HG03354 (cell line): ENCODE data around the gene MX2.

Experiments
- ATAC-seq: cut with Tn5 transposase; IDR thresholded peaks from one replicate; pipeline ENCODE4 v1.9.1; 2021; ENCODE audit warnings: mild to moderate bottlenecking; ENCODE audit not compliant: unreplicated experiment, poor library complexity, severe bottlenecking

The MX2 gene

GRCh38 chr21:41374177-41374712 lies 12.4 kb downstream of the MX2 start:
- no peak for ATAC-seq

DNA sequence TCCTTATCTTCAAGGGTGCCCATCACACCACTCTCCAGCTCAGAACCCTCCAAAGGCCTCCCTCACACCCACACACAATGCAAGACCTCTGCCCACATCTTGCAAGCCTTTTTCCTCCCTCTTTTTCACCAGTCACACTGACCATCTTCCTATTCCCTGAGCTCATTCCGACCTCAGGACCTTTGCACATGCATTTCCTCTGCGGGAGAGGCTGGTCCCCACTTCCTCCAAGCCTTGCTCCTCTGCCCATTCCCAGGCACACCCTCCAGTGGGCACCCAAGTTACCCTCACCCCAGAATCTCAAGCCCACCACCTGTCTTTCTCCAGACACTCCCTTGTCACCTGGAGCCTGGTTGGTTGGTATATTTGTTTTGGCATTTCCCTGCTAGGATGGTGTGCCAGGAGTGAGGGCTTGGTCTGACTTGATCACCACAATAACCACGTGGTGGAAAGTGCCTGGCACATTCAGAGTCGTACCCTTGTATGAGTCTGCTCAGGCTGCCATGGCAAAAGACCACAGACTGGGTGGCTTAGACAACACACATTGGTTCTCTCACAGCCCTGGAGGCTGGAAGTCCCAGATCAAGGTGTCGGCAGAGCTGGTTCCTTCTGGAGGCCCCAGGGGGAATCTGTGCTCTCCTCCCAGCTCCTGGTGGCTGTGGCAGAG lies 13.2 kb downstream of the MX2 start:
- ATAC-seq = no peak

GRCh38 chr21:41375875-41376274 lies 14.0 kb downstream of the MX2 start:
- ATAC-seq = no peak

DNA sequence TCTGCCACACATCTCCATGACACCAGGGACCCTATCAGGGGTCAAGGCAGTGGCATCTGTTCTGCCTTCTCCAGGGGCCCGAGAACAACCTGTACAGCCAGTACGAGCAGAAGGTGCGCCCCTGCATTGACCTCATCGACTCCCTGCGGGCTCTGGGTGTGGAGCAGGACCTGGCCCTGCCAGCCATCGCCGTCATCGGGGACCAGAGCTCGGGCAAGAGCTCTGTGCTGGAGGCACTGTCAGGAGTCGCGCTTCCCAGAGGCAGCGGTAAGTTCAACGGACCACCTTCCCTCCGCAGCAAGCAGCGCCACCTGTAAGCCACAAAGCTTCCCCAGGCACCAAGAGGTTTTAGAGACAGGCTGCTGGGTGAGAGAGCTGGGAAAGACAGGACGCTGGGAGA lies 15.9 kb downstream of the MX2 start:
- no peak for ATAC-seq

- no peak for ATAC-seq
Measured at GRCh38 chr21:41378849-41379248, 17.0 kb downstream of the MX2 start.

- no peak for ATAC-seq
Measured at GRCh38 chr21:41379901-41380300, 18.1 kb downstream of the MX2 start.

DNA sequence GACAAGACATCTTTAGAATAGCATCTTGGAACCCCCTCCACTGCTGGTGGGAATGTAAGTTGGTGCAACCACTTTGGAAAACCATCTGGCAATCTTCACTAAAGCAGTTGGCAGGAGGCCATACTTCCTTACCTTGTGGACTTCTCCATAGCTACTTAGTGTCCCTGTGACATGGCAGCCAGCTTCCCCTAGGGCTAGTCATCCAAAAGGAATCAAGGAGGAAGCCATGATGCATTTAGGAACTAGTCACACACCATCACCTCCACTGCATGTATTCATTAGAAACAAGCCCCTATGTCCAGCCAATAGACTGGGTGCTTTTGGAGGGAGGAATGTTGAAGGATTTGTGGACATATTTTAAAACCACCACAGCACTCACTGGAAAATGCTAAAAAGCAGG lies 19.9 kb downstream of the MX2 start:
- ATAC-seq = no peak

GRCh38 chr21:41387042-41387819 lies 25.4 kb downstream of the MX2 start:
- no peak for ATAC-seq

DNA sequence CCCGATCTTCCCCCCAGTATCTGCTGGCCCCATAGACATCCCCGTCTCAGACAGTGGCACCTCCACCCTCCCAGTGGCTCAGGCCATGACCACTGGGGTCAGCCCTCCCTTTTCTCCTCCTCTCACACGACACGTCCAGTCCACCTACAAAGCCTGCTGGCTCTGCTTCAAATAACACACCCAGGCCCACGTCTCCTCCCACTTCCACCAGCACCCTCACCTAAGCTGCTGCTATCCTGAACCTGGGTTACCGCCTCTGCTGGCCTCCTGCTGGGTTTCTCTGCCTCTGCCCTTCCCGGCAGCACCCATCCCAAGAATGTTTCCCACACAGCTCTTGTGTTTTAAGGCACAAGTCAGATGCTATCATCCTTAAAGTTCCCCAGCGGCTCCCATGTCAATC lies 26.0 kb downstream of the MX2 start:
- no peak for ATAC-seq

DNA sequence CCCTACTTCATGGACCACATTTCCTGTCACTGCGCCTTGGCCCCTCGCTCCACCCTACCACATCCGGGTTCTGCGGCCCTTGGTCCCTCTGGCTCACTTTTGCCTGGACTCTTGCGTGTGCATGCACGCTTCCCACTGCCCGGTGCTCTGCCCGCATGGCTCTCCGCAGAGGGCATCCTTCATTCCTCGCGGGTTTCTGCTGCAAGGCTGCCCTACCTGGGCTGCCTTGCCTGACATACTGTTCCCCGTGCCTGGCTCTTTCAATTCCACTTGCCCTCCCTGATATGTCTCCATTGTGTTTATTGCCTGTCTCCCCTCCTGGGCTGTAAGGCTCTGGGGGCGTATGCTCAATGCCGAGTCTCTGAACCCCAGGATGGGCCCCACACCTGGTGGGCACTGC lies 26.4 kb downstream of the MX2 start:
- no peak for ATAC-seq

DNA sequence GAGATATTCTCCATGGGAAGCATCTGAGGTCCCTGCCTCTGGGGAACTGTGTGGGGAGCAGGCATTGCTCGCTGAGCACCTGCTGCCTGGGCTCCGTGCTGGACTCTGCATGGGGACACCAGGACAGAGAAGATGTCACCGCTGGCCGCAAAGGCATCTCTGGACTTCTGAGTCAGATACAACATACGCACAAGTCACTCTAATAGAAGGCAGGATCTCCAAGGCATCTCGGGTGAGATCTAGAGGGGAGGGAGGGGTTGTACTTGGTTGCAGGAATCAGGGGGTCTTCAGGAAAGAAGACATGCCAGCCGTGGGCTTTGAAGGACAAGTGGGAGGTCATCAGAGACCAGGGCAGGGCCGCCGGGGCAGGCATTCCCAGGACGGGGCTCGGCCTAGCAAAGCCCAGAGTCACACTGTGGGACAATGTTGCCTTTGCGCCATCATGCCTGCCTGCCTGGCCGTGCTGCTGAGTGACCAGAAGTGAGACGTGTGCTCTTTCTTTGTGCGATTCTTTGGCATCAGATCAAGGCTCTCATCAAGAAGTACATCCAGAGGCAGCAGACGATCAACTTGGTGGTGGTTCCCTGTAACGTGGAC lies 28.3 kb downstream of the MX2 start:
- no peak for ATAC-seq

- no peak for ATAC-seq
Measured at GRCh38 chr21:41393876-41394465, 32.1 kb downstream of the MX2 start.

- ATAC-seq = no peak
Measured at GRCh38 chr21:41396558-41397075, 34.8 kb downstream of the MX2 start.

DNA sequence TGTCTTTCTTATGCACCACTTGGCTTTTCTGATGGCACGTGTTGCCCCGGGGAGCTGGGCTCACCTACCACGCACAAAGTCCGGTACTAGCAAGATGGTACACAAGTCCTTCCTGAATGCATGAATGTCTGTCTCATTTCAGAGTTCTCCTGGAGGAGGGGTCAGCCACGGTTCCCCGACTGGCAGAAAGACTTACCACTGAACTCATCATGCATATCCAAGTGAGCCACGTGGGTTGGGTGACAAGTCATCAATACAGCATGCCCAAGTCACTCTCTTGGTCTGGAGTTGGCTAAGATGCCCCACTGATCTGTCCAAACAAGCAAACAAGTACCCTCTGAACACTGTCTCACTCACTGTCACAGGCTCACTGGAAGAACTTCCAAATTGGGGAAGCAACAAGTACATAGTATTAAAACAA lies 35.7 kb downstream of the MX2 start:
- ATAC-seq = no peak

GRCh38 chr21:41398251-41398650 lies 36.4 kb downstream of the MX2 start:
- no peak for ATAC-seq

DNA sequence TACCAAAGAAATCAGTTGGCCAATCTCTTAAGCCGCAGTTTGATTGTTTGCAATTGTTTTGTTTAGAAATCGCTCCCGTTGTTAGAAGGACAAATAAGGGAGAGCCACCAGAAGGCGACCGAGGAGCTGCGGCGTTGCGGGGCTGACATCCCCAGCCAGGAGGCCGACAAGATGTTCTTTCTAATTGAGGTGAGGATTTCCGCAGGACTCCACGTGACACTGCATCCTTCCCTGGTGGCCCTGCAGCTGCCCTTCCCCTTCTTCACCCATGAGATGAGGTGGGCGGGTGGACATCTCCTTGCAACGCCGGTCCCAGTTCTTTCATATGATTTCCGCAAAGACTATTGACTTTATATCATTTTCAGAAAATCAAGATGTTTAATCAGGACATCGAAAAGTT lies 37.0 kb downstream of the MX2 start:
- no peak for ATAC-seq

DNA sequence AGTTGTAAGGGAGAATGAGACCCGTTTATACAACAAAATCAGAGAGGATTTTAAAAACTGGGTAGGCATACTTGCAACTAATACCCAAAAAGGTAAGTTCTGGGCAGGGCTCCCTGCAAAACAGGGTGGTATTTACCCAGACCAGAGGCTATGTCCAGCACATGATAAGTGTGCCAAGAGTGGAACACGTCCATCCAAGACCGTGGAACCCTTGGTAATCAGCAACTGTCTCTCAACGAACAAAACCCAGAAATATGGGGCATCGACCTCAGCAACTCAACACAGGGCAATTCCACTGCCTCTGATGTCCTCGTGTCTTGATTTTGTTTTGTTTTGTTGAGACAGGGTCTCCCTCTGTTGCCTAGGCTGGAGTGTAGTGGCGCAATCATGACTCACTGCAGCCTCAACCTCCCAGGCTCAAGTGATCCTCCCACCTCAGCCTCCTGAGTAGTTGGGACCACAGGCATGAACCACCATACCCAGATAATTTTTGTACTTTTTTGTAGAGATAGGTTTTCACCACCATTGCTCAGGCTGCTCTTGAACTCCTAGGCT lies 37.5 kb downstream of the MX2 start:
- no peak for ATAC-seq

GRCh38 chr21:41402231-41402630 lies 40.4 kb downstream of the MX2 start:
- no peak for ATAC-seq

DNA sequence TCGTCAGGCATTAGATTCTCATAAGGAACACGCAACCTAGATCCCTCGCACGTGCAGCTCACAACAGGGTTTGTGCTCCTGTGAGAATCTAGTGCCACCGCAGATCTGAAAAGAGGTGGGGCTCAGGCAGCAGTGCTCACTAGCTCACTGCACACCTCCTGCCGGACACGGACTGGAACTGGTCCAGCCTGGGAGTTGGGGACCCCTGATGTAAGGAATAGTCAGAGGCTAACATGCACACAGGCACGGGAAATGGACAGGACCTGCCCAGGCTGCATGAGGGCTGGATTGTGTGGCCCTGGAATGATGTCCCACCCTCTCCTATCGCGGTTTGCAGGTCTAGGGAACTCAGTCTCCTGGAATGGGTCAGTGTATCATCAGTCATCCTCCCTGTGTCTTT lies 41.0 kb downstream of the MX2 start:
- ATAC-seq = no peak

DNA sequence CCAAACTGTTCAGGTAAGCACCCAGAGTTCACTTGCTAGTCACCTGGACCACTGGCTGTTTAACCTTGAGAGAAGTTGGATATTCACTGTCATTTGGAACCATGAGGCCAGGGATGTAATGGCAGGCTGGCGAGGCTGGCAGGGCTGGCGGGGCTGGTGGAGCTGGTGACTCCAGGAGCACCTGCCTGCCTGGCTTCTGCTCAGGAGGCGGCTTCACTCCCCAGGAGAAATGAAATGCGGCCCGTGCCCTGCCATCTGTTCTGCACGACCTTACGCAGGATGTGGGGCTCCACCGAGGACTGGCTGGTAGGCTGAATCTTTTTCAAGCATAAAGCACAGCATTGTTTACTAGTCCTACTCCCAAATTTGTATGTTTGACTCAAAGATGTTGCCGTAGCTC lies 41.5 kb downstream of the MX2 start:
- ATAC-seq = no peak
